Type B pancreatic cell (in vitro differentiated cells): ENCODE results near the gene MAP2. TPM values are rescaled to one million over a fixed set of nuclear protein-coding genes. Genes with fewer than 3 reads are reported as not detected.

Source experiments
- DNase-seq: peaks from one replicate; pipeline ENCODE4 v3.0.0; 2021; ENCODE audit warnings: mixed read lengths; ENCODE audit not compliant: unreplicated experiment; ENCODE audit errors: extremely low spot score
- H3K27ac Mint-ChIP-seq: 2 replicates; pipeline ENCODE4 v1.8.0; 2021; ENCODE audit warnings: mild to moderate bottlenecking, mixed read lengths
- H3K27me3 Mint-ChIP-seq: 2 replicates; pipeline ENCODE4 v1.8.0; 2021; ENCODE audit warnings: mixed read lengths
- H3K36me3 Mint-ChIP-seq: 2 replicates; pipeline ENCODE4 v1.8.0; 2021; ENCODE audit warnings: mixed read lengths
- H3K4me1 Mint-ChIP-seq: one replicate; pipeline ENCODE4 v1.8.0; 2021; ENCODE audit warnings: mixed read lengths; ENCODE audit not compliant: unreplicated experiment
- H3K4me3 Mint-ChIP-seq: 2 replicates; pipeline ENCODE4 v1.8.0; 2021; ENCODE audit warnings: mild to moderate bottlenecking, mixed read lengths
- H3K9me3 Mint-ChIP-seq: 2 replicates; pipeline ENCODE4 v1.8.0; 2021; ENCODE audit warnings: mixed read lengths
- CTCF ChIP-seq: fragments of 200-600 bp; sonication (generic); conservative IDR thresholded peaks from 2 replicates; pipeline ENCODE4 v1.5.0; 2021; ENCODE audit warnings: antibody characterized with exemption, mild to moderate bottlenecking
- total RNA-seq: library from RNA; stranded (reverse); gene quantifications from 2 replicates; pipeline ENCODE4 v1.2.1, GENCODE V29; 2021; ENCODE audit warnings: low replicate concordance

Gene MAP2
- total RNA-seq, 1 donor from 2014 or later: 37.5 TPM

- H3K27ac Mint-ChIP-seq: no peak overlapping the region
- no peaks in the 10 kb centered on the region for H3K36me3 Mint-ChIP-seq
- DNase-seq: no peak
- no peak overlapping the region for H3K4me3 Mint-ChIP-seq
- no peaks in the 10 kb centered on the region for H3K27me3 Mint-ChIP-seq
- no peak for TF ChIP-seq CTCF
- no peaks in the 10 kb centered on the region for H3K9me3 Mint-ChIP-seq
- no peaks in the 10 kb centered on the region for H3K4me1 Mint-ChIP-seq
Observed at GRCh38 chr2:209512971-209513370, 89.1 kb downstream of the MAP2 start.

GRCh38 chr2:209517436-209517835, 93.6 kb downstream of the MAP2 start:
- no peak for TF ChIP-seq CTCF
- no peak overlapping the region for H3K27ac Mint-ChIP-seq
- H3K27me3 Mint-ChIP-seq: no peaks in the 10 kb centered on the region
- no peaks in the 10 kb centered on the region for H3K4me1 Mint-ChIP-seq
- no peaks in the 10 kb centered on the region for H3K36me3 Mint-ChIP-seq
- H3K4me3 Mint-ChIP-seq: no peak overlapping the region
- DNase-seq: no peak
- no peaks in the 10 kb centered on the region for H3K9me3 Mint-ChIP-seq

- no peak for DNase-seq
- Mint-ChIP-seq H3K4me3 (no peak overlapping the region), H3K9me3 (no peaks in the 10 kb centered on the region), H3K36me3 (no peaks in the 10 kb centered on the region), H3K27me3 (no peaks in the 10 kb centered on the region), H3K4me1 (peaks cover 6% of the 10 kb centered on the region), H3K27ac (no peak overlapping the region)
- no peak for TF ChIP-seq CTCF
Observed at GRCh38 chr2:209519271-209519670, 95.4 kb downstream of the MAP2 start.

- no peak for TF ChIP-seq CTCF
- Mint-ChIP-seq H3K36me3 (no peaks in the 10 kb centered on the region), H3K27me3 (no peaks in the 10 kb centered on the region), H3K27ac (no peak overlapping the region), H3K4me3 (no peak overlapping the region), H3K4me1 (peaks cover 6% of the 10 kb centered on the region), H3K9me3 (no peaks in the 10 kb centered on the region)
- no peak for DNase-seq
Observed at GRCh38 chr2:209519906-209520305, 96.1 kb downstream of the MAP2 start.

- Mint-ChIP-seq H3K4me1 (peaks cover 10% of the 10 kb centered on the region), H3K36me3 (no peaks in the 10 kb centered on the region), H3K27me3 (peaks cover 5% of the 10 kb centered on the region), H3K9me3 (no peaks in the 10 kb centered on the region), H3K27ac (no peak overlapping the region), H3K4me3 (no peak overlapping the region)
- DNase-seq: no peak
- no peak for TF ChIP-seq CTCF
Observed at GRCh38 chr2:209523041-209523740, 99.3 kb downstream of the MAP2 start.
